NCI-H2107 (cell line): ENCODE measurements around the gene RSPO3.

ENCODE experiments used
- DNase-seq: peaks from one replicate; lab custom pipeline; 2025; lab: John Stamatoyannopoulos, UW

Gene RSPO3

DNA sequence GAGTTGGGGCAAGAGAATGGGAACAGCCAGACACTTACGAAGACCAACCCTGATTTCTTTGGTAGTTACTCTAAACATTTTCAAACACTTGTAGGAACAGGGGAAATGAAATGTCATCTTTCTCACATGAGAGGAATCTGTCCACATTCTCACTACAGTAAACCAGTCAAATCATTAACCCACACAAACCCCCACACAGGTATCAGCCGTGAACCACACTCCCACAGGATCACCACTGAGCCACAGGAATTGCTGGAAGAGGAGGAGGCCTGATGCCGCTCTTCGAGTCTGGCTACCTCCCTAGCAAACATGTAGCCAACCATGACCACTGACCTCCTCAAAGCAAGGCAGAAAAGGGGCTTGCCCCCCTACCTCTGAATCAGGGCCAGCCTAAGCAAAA lies 6.9 kb upstream of the RSPO3 start:
- DNase-seq, result no peak

DNA sequence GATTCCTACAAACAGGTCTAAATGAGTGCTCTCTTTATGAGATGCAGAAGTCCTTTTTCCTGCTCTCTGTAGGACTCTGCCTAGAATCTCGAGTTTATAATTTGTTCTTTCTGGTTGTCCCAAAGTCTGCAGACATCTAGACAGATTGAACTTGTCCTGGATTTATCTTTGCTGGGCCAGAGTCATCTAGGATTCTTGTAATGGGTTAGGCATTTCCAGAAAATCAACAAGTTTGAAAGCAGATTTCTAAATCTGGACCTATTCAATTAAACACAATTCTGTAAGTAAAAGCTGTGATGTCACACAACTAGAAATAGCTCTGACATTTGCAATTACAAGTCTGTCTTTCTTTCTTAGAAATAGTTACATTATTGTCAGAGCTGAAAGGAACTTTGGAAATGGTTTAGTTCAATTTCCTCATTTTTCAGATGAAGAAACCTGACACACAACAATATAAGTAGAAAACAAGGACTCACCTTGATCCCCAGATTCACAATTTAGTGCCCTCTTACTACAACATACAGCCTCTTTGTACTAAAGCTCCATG lies 4.2 kb upstream of the RSPO3 start:
- no peak for DNase-seq

DNA sequence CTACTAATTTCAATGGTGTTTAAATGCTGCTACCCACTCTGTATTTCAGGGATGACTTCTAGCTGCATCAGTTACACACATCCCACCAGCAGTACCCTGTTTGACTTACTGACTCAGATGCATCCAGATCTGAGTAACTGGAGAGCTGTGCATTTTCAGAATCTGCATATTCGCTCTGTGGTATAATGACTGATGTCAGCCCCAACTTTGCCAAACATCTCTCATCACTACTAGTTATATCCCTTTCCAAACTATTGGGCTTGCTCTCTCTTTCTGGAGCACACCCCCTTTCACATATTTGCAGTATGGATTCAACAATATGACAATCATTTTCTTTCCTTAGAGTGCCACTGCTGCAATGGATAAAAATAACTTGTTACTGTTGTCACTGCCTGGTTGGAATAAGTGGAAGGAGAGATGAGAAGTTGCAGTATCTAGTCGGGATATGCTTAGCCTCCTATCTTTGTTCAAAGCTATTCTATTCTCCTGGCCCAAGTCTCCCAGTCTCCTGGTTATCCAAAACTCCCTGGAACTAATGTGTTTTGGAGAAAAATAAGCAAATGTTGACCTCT lies 3.3 kb upstream of the RSPO3 start:
- no peak for DNase-seq

- no peak for DNase-seq
Observed at GRCh38 chr6:127115746-127116145, 2.7 kb upstream of the RSPO3 start.

DNA sequence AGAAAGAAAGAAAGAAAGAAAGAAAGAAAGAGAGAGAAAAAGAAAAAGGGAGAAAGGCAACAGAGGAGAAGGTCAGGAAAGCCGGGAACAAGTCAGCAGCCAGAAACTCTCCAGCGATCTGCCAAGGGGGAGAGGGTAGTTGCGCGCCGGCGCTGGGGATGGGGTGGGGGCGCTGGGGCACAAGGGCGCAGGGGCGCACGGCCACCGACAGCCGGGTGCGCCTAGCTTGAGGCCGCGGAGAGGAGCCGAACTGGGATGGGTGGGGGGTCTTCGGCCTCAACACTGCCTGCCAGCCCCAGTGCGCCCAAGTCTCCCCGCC lies 533 bp upstream of the RSPO3 start:
- DNase-seq, result no peak

DNA sequence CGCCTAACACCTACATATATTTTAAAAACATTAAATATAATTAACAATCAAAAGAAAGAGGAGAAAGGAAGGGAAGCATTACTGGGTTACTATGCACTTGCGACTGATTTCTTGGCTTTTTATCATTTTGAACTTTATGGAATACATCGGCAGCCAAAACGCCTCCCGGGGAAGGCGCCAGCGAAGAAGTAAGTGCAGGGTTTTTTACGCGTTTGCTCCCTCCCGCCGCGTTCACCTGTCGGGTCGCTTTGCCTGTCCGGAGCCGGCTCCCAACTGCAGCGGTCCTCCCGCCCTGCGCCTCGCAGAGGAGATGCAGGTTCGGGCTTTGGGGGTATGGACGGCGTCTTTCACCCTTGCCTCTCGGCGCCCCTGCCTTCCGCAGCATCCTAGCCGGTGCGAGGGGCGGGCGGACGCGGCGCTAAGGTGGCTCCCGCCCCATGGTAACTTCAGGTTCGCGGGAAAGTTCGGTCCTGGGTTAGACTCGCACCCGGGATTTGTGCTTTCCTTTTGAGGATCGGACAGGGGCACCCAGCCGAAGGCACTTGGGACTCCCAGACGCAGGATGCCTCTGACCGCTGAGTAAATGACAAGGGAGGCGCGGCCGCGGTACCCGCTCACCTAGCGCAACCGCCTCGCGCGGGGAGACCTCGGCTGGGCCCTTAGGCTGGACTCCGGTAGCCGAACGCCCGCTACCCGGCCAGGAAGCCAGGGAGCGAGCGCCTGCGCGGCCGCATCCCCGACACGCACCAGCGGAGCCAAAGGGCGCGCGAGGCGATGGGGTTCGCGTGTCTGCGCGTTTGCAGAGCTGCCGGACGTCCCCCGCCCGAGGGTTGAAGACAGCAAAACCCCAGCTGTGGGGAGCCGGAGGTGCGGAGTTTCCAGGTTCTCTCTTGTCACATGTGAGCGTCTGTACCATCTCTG lies 891 bp downstream of the RSPO3 start:
- DNase-seq, result no peak

DNA sequence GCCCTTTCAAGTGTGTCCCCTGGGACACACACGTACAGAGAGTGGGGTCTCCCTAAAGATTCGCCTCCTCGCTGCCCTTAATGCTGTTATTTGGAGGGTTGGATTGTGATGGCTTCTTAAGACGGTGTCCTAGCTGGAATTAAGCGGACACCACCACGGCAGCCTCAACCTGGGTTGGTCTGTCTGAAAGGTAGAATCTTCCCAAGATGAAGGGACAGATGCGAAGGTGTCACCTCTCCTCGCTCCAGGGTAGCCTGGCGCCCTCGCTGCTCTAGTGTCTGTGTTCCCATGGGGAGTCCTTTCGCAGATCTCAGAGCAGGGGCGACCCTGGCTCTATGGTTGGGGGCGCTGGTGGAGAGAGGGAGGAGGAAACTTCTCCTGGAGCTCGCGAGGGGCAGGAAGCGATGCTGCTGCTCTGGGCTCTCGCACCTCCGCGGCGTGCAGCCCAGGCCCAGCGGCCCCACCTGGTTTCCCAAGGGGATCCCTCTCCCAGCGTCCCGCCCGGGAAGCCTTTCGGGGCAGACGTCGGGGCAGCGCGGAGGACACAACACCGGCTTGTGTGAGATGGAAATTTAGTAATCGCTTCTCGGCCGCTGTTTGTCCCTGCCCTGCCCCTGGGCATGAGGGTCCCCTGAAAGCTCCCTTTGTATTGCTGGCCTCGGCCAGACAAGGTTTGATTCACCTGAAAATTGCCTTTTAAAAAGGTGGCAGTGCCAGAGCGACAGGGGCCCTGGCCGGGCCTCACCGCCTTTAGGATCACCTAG lies 1.7 kb downstream of the RSPO3 start:
- no peak for DNase-seq

- DNase-seq, result peak; percentile 47
Observed at GRCh38 chr6:127120787-127121636, 2.5 kb downstream of the RSPO3 start.

- no peak for DNase-seq
Observed at GRCh38 chr6:127121637-127121960, 3.1 kb downstream of the RSPO3 start.

DNA sequence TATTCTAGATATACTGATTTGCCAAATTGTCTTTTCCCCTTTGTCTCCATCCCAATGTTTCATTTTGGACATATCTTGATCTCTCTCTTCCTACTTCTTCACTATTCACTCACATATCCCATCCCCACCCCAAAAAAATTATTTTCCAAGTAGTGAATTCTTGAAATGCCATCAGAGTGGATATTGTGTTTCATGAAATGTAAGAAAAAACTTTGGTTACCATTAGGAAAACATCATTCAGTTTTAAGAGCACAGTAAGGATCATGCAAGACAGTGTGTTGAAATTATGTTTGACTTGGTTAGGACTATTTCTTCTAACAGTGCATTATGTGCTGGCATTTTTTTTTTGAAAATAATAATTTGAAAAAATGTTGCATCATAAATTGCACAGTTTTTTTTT lies 5.7 kb downstream of the RSPO3 start:
- DNase-seq, result no peak

DNA sequence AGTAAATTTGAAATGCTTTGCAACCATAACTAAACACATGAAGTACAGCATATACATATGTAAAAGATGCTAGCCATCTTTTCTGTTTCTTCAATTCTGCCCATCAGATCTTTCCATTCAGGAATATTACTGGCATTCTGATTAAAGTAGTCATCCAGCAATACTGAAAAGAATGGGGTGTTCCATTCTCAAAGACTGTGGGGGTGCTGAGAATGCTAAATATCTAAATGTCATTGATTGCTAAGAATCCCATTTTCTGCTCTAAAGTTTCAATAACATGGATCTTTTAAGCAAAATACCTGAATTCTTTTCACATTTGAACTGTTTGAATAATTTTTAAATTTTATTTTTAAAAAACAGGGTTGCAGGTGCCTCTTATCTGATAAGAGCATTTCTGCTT lies 6.2 kb downstream of the RSPO3 start:
- no peak for DNase-seq

DNA sequence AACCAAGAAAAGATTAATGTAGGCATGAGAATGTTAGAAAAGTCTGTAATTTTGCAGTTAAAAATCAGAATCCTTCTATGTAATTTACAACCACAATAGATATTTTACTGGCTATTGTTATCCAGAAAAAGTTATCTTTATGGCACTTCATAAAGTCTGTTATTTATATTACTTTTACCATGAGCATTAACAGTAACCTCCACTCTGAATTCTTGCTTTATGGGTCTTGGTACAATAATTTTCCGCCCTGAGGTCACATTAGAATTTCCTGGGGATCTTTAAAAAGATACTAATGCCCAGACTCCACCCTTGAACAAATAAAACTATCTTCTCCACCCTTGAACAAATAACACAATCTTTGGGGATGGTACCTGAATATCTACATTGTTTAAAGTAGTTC lies 9.6 kb downstream of the RSPO3 start:
- DNase-seq, result no peak

DNA sequence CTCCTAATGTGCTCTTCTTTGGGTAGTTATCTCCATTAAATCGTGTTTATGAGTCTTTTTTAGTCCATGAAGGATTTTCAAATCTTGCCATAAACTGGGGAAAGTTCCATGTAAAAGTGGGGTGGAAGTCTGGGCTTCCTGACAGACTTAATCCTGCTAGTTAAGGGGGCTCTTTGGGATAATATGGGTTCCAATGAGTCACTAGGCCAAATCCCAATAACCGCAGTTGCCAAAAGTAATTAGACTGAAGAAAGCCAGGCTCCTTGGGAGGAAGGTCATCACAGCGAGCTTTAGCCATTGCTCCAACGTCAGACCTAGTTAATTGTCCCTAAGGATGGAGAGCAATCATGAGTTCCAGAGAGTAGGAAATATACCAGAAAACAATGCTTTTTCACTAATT lies 10.8 kb downstream of the RSPO3 start:
- DNase-seq, result no peak

DNA sequence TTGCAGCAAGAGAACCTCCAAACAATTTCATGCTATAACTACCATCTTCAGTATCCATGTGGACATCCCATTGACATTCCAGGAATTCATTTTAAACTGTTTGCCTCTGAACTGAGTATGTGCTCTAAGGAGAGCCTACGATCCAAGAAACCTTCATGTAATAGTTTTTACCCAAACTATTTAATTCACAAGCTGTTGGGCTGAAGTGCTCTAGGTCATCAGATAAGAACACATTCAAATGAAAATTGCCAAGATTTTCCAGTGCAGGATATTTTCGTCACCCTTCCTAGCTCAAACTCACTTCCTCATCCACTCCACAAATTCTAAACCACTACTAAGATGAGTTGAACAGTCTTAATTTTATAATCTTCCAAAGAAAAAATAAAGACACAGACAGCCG lies 12.8 kb downstream of the RSPO3 start:
- DNase-seq, result no peak

- no peak for DNase-seq
Observed at GRCh38 chr6:127131772-127132376, 13.4 kb downstream of the RSPO3 start.

DNA sequence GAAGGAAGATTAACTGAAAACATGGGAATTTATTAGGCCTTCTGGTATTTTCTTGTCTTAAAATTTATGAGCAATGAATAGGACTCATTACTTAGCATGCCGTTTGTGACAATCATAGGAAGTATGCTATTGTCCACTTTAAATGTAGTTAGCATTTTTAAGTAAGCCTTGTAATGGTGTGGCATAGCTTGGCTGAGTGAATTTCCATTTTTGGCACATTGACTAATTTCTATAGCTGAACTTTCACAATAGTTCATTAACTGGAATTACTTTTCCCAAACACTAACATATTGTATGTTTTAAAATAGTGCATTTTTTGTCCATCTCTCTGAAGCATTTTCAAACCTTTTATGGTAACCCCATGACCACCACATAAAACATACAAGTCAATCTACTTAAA lies 15.7 kb downstream of the RSPO3 start:
- DNase-seq, result no peak

- no peak for DNase-seq
Observed at GRCh38 chr6:127136786-127137185, 18.3 kb downstream of the RSPO3 start.

GRCh38 chr6:127146932-127147331 lies 28.5 kb downstream of the RSPO3 start:
- no peak for DNase-seq

DNA sequence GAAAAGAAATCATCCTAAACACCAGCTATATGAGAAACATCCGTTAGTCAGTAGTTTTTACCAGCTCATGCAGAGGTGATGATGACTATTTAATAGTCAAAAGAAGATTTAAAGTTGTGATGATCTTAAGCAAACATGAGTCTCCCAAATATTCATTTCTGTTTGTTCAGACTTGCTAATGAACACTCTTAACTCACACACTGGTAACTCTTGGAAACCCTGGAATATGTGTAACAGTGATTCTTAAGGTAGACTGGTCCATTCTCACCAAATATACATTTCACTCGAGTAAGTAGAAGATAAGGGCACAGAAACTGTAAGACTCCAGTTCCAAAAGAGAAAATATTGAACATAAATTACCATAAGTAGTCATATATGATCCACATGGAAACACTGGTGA lies 29.1 kb downstream of the RSPO3 start:
- no peak for DNase-seq

GRCh38 chr6:127148511-127148910 lies 30.0 kb downstream of the RSPO3 start:
- no peak for DNase-seq

- DNase-seq, result no peak
Observed at GRCh38 chr6:127154509-127154908, 36.0 kb downstream of the RSPO3 start.

DNA sequence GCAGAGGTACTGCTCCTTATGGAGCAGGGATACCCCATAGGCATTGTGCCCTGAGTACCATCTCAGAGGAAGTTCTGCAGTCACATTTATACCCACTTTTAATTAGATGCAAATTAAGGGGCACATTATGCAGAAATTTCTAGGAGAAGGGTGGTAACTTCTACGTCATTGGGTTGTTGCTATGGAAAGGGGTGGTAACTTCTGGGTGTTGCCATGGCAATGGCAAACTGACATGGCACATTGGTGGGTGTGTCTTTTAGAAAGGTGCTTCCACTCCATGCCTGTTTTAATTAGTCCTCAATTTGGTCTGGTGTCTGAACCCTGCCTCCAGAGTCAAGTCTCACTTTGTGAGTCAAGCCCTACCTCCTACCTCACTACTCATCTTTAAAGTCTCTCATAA lies 42.0 kb downstream of the RSPO3 start:
- DNase-seq, result no peak
